HG03457 (cell line): ENCODE measurements around the gene NAGPA.

Source experiments
- ATAC-seq: cut with Tn5 transposase; IDR thresholded peaks from one replicate; pipeline ENCODE4 v1.9.1; 2021; ENCODE audit warnings: moderate number of reproducible peaks; ENCODE audit not compliant: unreplicated experiment

Gene NAGPA

DNA sequence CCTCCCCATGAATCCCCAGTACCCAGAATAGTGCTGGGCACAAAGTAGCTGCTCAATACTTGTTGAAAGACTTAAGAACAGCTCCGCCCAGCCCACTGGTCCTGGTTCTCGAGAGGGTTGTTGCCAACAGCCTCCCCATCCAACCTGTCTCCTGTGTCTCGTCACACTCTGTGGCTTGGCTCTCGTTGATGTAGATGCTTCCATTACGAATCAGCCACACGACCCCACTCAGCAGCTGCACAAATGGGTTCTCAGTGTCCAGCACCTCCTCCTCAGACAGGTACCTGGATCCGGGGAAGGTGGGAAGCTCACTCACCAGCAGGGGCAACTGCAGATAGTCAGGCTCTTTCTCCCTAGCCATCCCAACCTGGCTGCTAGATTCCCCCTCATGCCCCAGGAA is 2.1 kb downstream of the NAGPA start:
- no peak for ATAC-seq

- ATAC-seq = no peak
Observed at GRCh38 chr16:5030251-5030870, 3.4 kb downstream of the NAGPA start.

- no peak for ATAC-seq
Observed at GRCh38 chr16:5028950-5029475, 4.7 kb downstream of the NAGPA start.

DNA sequence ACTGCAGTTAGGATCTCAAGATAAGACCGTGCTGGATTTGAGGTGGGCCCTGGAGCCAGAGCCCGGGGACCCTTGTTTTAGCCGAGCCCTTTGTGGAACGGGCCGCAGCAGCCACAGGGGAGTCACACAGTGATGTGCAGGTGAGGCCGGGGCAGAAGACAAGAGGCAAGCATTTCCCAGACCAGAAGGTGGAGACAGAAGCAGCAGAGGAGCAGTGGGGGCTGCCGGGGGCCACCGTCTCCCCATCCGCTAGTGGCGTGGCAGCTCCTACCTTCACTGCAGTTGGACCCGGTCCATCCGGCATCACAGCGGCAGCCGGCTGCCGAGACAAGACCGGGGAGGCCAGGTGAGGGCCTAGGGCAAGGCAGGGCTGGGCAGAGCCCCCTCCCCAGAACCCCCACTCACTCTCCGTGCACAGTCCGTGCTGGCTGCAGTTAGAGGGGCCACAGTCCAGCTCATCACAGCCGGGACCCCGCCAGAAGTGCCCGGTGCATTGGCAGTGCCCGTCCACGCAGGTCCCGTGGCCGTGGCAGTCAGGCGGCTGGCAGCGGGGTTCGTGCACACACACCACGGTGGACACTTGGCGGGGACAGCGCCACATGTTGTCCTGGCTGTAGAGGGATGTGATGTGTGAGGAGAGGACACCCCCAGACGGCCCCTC is 6.0 kb downstream of the NAGPA start:
- no peak for ATAC-seq

GRCh38 chr16:5027086-5027485 is 6.6 kb downstream of the NAGPA start:
- no peak for ATAC-seq

- ATAC-seq = no peak
Observed at GRCh38 chr16:5026664-5027063, 7.1 kb downstream of the NAGPA start.

DNA sequence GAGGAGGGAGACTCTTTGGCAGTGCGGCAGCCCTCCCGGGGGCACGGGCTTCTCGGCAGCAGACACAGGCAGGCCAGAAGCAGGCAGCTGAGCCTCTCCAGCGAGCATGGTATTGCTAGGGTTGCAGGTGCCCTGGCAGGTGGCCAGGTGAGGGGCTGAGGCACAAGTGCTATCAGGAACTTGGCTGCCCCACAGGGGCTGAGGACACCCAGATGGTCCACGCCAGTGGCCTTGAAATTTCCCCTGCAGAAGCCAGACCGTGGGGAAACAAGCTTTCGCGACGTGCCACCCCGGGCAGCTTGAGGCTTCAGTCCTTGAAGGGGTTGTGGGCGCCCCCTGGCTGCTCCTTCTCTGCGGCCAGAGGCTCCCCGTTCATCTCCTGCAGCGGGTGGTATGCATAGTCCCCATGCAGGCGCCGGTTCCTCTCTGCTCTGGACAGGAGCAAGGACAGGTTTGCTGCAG is 8.5 kb downstream of the NAGPA start:
- no peak for ATAC-seq

DNA sequence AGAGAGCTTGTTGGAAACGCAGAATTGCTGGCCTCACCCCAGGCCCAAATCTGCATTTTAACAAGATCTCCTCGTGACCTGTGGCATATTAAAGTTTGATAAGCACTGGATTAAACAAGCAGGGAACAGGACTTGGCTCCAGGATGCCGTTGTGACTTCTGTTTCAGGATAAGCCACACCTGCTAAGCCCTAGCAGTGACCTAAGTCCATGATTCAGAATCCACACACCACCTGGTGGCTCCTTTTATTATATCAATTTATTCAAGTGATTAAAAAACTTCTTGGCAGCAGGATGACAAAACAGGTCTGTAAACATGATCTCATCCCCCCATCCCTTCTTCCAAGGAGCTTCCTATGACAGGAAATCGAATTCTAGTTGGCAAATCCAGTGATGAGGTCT is 9.1 kb downstream of the NAGPA start:
- no peak for ATAC-seq

DNA sequence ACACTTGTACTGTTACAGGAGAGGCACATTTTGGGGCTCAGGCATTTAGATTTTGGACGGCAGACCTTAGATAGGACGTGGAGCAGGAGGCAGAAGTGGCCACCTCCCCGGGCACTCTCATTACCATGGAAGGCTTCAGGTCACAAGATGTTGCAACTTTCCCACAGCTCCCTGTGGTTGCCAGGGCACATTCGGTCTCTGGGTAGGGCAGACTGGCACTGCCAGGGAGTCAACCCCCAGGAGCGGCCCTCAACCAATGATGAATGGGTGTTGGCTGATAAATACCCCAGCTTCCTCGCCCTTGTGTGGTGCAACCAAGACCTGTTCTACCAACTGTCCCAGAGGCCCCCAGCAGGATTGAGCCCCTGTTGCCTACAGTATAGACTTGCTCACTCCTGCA is 11.2 kb downstream of the NAGPA start:
- no peak for ATAC-seq

GRCh38 chr16:5020551-5020950 is 13.2 kb downstream of the NAGPA start:
- ATAC-seq = no peak

DNA sequence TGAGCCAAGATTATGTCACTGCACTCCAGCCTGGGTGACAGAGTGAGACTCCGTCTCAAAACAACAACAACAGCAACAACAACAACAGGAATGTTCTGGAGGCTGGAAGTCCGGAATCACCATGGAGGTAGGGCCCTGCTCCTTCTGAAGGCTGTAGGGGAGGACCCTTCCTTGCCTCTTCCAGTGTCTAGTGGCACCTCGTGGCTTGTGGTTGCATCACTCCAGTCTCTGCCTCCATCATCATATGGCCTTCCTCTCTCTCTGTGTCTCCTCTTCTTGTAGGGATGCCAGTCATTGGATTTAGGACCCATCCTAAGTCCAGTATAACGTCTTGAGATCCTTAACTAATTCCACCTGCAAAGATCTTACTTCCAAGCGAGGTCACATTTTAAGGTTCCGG is 14.0 kb downstream of the NAGPA start:
- no peak for ATAC-seq

GRCh38 chr16:5018793-5019192 is 14.9 kb downstream of the NAGPA start:
- no peak for ATAC-seq

GRCh38 chr16:5017678-5017969 is 16.1 kb downstream of the NAGPA start:
- ATAC-seq = no peak

GRCh38 chr16:5016967-5017677 is 16.6 kb downstream of the NAGPA start:
- ATAC-seq = no peak

DNA sequence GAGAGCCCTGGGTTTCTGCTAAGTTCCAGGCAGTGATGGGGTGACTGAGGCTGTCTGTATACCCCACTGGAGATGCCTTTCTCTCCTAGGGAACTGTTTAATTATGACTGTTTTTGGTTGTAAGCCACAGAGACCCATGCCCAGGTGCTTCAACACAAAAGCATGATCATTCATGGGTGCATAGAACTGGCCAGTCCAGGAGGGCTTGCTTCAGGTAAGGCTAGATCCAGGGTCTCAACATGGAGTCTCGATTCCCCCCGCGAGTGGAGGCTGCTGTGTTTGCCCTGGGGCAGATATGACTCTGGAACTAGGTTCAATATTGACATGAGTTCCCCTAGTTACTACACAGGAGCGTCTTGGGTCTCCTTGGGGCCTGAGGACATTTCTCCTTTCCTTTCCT is 17.8 kb downstream of the NAGPA start:
- ATAC-seq = no peak

GRCh38 chr16:5015351-5015750 is 18.4 kb downstream of the NAGPA start:
- no peak for ATAC-seq

DNA sequence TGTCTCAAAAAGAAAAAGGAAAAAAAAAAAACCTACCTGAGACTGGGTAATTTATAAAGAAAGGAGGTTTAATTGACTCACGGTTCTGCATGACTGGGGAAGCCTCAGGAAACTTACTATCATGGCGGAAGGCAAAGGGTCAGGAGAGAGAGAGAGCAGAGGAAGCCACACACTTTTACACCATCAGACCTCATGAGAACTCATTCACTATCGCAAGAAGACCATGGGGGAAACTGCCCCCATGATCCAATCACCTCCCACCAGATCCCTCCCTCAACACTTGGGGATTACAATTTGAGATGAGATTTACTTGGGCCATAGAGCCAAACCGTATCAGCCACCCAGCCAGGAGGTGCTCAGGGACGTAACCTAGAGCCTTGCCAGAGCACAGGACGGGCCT is 20.8 kb downstream of the NAGPA start:
- ATAC-seq = no peak

DNA sequence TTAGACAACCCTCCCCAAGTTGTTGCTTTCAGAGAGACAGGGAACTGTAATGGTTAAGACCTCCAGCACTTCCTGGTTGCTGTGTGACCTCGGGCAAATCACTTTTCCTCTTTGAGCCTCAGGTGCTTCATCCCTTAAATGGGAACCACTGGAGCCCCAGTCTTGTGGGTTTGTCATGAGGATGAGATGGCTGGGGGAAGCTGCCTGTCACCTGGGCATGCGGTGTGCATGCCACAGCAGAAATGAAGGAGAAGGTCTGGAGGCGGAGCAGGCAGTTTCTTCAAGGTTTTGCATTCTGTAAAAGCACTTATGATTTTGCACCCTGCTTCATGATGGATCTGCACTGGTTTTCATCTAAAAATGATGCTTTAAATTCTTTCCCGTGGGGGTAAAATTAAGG is 22.1 kb downstream of the NAGPA start:
- ATAC-seq = no peak

GRCh38 chr16:5010576-5011329 is 23.0 kb downstream of the NAGPA start:
- ATAC-seq = no peak

DNA sequence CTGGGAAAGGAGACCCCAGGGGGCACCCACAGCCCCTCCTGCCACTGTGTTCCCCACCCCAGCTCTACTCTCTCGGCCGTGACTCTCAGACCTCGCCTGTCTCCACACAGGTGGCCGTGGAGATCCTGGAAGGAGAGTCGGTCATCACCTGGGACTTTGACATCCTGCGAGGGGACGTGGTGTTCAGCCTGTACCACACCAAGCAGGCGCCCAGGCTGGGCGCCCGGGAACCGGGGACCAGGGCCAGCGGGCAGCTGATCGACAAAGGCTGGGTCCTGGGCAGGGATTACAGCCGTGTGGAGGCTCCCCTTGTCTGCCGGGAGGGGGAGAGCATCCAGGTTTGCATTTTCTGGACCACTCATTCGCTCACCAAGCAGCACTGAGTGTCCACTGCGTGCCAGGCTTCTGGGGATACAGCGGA is 25.4 kb downstream of the NAGPA start:
- ATAC-seq = no peak

DNA sequence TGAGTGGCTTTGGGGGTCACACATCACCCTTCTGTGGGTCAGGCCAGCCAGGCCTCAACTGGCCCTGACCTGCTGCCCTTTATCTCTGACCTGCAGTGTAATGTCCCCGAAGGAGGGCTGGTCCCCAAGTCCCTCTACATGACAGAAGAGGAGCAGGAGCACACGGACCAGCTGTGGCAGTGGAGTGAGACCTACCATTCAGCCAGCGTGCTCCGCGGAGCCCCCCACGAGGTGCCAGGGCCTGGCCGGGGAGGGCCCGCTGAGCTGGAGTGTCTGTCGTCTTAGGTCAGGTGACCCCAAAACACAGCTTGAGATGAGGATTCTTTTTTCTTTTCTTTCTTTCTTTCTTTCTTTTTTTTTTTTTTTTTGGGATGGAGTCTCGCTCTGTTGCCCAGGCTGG is 26.5 kb downstream of the NAGPA start:
- no peak for ATAC-seq
